Fibroblast of skin of scalp (primary cell): ENCODE data around the gene SREK1.

ENCODE experiments used
- DNase-seq: peaks from one replicate; pipeline ENCODE4 v3.0.0-alpha.2; 2013

Gene SREK1

GRCh38 chr5:66164044-66164790 is 20.1 kb downstream of the SREK1 start:
- peak; percentile 78 for DNase-seq

GRCh38 chr5:66168226-66168625 is 24.1 kb downstream of the SREK1 start:
- DNase-seq = no peak

- peak; percentile 11 for DNase-seq
These were observed 25.4 kb downstream of the SREK1 start for GRCh38 chr5:66169534-66169933.

GRCh38 chr5:66170195-66170919 is 26.3 kb downstream of the SREK1 start:
- no peak for DNase-seq

- peak; percentile 56 for DNase-seq
These were observed 27.5 kb downstream of the SREK1 start for GRCh38 chr5:66171349-66172344.

GRCh38 chr5:66174338-66174737 is 30.2 kb downstream of the SREK1 start:
- peak; percentile 13 for DNase-seq

- no peak for DNase-seq
These were observed 34.7 kb downstream of the SREK1 start for GRCh38 chr5:66178799-66179198.

GRCh38 chr5:66179297-66180051 is 35.4 kb downstream of the SREK1 start:
- no peak for DNase-seq

- DNase-seq = no peak
These were observed 36.4 kb downstream of the SREK1 start for GRCh38 chr5:66180282-66181155.

- no peak for DNase-seq
These were observed 42.0 kb downstream of the SREK1 start for GRCh38 chr5:66186108-66186507.

GRCh38 chr5:66193419-66193818 is 49.3 kb downstream of the SREK1 start:
- DNase-seq = no peak

- peak; percentile 19 for DNase-seq
These were observed 53.8 kb downstream of the SREK1 start for GRCh38 chr5:66197764-66198405.

GRCh38 chr5:66198837-66199236 is 54.7 kb downstream of the SREK1 start:
- no peak for DNase-seq

- no peak for DNase-seq
These were observed 59.4 kb downstream of the SREK1 start for GRCh38 chr5:66203531-66203930.

GRCh38 chr5:66206465-66206864 is 62.4 kb downstream of the SREK1 start:
- no peak for DNase-seq

- peak; percentile 24 for DNase-seq
These were observed 63.9 kb downstream of the SREK1 start for GRCh38 chr5:66207800-66208561.

GRCh38 chr5:66209350-66209749 is 65.2 kb downstream of the SREK1 start:
- DNase-seq = no peak

GRCh38 chr5:66209794-66210193 is 65.7 kb downstream of the SREK1 start:
- no peak for DNase-seq

- no peak for DNase-seq
These were observed 69.4 kb downstream of the SREK1 start for GRCh38 chr5:66213533-66213932.

GRCh38 chr5:66222455-66222854 is 78.4 kb downstream of the SREK1 start:
- no peak for DNase-seq
